HepG2 (cell line): Measurements from ENCODE around the gene DNM3. TPM values are rescaled to one million over a fixed set of nuclear protein-coding genes. Genes with fewer than 3 reads are reported as not detected.

Experiments
- ATAC-seq: fragments of 200-7000 bp; cut with Tn5 transposase; 3 replicates; pipeline ENCODE4 v1.9.1; 2020; ENCODE audit warnings: mild to moderate bottlenecking, moderate library complexity
- BruUV-seq: library from RNA; stranded (reverse); fragments of 400-500 nt; replicated peaks from 2 replicates; lab custom pipeline; 2021; lab: Mats Ljungman, UMichigan
- CTCF ChIA-PET: fragments of 300-600 bp; formaldehyde crosslinking; extraction: SDS; loops from one replicate; lab custom pipeline; 2021; ENCODE audit warnings: low total read pairs, inconsistent platforms, low intra/inter-chr PET ratio; lab: Yijun Ruan, JAX
- POLR2A ChIA-PET: fragments of 350-600 bp; sonication (Branson Sonifier 250); formaldehyde crosslinking; loops from one replicate; lab custom pipeline; 2020; ENCODE audit warnings: antibody characterized with exemption, inconsistent platforms; lab: Yijun Ruan, JAX
- DNase-seq: peaks from one replicate; pipeline ENCODE4 v3.0.0-alpha.2; 2015; ENCODE audit warnings: low spot score
- FAIRE-seq: peaks from 3 replicates; lab custom pipeline; 2011; peaks lifted over from hg19 to GRCh38; lab: Jason Lieb, UNC
- H2AFZ ChIP-seq: one replicate; pipeline ENCODE4 v1.6.1; 2011; ENCODE audit warnings: low read length, inconsistent platforms
- H3K27ac ChIP-seq: fragments of 300-600 bp; 3 replicates; pipeline ENCODE4 v1.8.0; 2011; ENCODE audit warnings: mixed run types, mild to moderate bottlenecking, mixed read lengths, low read length, inconsistent platforms; ENCODE audit not compliant: insufficient read depth; ENCODE audit errors: extremely low read length
- H3K27me3 ChIP-seq, 2 experiments: fragments of 200-600 bp in 1 of 2; 2 replicates in 1 of 2; 3 replicates in 1 of 2; pipeline versions ENCODE4 v1.6.0 to v1.8.0; 2011; ENCODE audit warnings: low read length in 2 of 2, mild to moderate bottlenecking in 2 of 2, moderate library complexity in 2 of 2, inconsistent platforms in 1 of 2; ENCODE audit not compliant: insufficient read depth in 2 of 2, control insufficient read depth in 1 of 2
- H3K36me3 ChIP-seq, 2 experiments: fragments of 200-600 bp in 1 of 2; replicated peaks in 1 of 2; 2 replicates in 1 of 2; 3 replicates in 1 of 2; pipeline versions ENCODE4 v1.5.1 to v1.8.0; 2011; ENCODE audit warnings: low read length in 2 of 2, inconsistent platforms in 1 of 2; ENCODE audit not compliant: insufficient read depth in 2 of 2, control insufficient read depth in 1 of 2
- H3K4me1 ChIP-seq: 2 replicates; pipeline ENCODE4 v1.5.1; 2012; ENCODE audit warnings: low read length, inconsistent platforms; ENCODE audit not compliant: insufficient read depth
- H3K4me2 ChIP-seq: 2 replicates; pipeline ENCODE4 v1.6.0; 2011; ENCODE audit warnings: low read depth, low read length, inconsistent platforms
- H3K4me3 ChIP-seq, 3 experiments: fragments of 200-600 bp in 1 of 3; sonication (generic), shearing (Covaris generic) in 1 of 3; replicated peaks in 1 of 3; 2 replicates each; pipeline ENCODE4 v1.5.1; 2011 to 2016; ENCODE audit warnings: low read length in 3 of 3, inconsistent platforms in 2 of 3, low read depth in 2 of 3, mild to moderate bottlenecking in 2 of 3, control low read depth in 1 of 3, mixed read lengths in 1 of 3; ENCODE audit not compliant: insufficient read depth in 1 of 3
- H3K79me2 ChIP-seq: one replicate; pipeline ENCODE4 v1.6.1; 2011; ENCODE audit warnings: low read length, inconsistent platforms; ENCODE audit not compliant: insufficient read depth
- H3K9ac ChIP-seq: 2 replicates; pipeline ENCODE4 v1.6.0; 2011; ENCODE audit warnings: mild to moderate bottlenecking, low read depth, low read length, inconsistent platforms; ENCODE audit not compliant: insufficient read depth
- H3K9me3 ChIP-seq: 2 replicates; pipeline ENCODE4 v1.5.1; 2012; ENCODE audit warnings: mild to moderate bottlenecking, low read length
- H4K20me1 ChIP-seq: 2 replicates; pipeline ENCODE4 v1.6.0; 2011; ENCODE audit warnings: inconsistent platforms, mild to moderate bottlenecking, low read length, moderate library complexity; ENCODE audit not compliant: insufficient read depth
- BRD4 ChIP-seq: sonication (generic); formaldehyde crosslinking; IDR thresholded peaks from 2 replicates; pipeline ENCODE4 v1.4.0; 2020; ENCODE audit warnings: missing genetic modification reagents
- CBX5 ChIP-seq: sonication (generic); formaldehyde crosslinking; IDR thresholded peaks from 2 replicates; pipeline ENCODE4 v1.4.0; 2020; ENCODE audit warnings: missing genetic modification reagents, borderline replicate concordance
- ESRRA ChIP-seq: sonication (generic); formaldehyde crosslinking; IDR thresholded peaks from 2 replicates; pipeline ENCODE4 v1.5.1; 2020; ENCODE audit warnings: mild to moderate bottlenecking, low read depth, missing genetic modification reagents
- FOXO1 ChIP-seq: sonication (generic); formaldehyde crosslinking; IDR thresholded peaks from 2 replicates; pipeline ENCODE4 v1.4.0; 2020; ENCODE audit warnings: missing genetic modification reagents
- JARID2 ChIP-seq: sonication (generic); formaldehyde crosslinking; IDR thresholded peaks from 2 replicates; pipeline ENCODE4 v1.8.1; 2023; ENCODE audit warnings: missing genetic modification reagents, inconsistent platforms; ENCODE audit not compliant: insufficient replicate concordance
- LCORL ChIP-seq, 2 experiments: fragments of 450-650 bp in 1 of 2; sonication (generic) in 1 of 2; formaldehyde crosslinking in 1 of 2; IDR thresholded peaks; 2 replicates each; pipeline versions ENCODE4 v1.5.0 to v1.6.1; 2017 to 2020; ENCODE audit warnings: antibody characterized with exemption in 1 of 2, missing genetic modification reagents in 1 of 2
- MAFK ChIP-seq, 2 experiments: IDR thresholded peaks in 1 of 2; conservative IDR thresholded peaks in 1 of 2; 2 replicates each; pipeline ENCODE4 v1.6.1; 2011; ENCODE audit warnings: improper control_type of control experiment in 2 of 2, low read length in 2 of 2
- NPAS2 ChIP-seq: sonication (generic); formaldehyde crosslinking; IDR thresholded peaks from 2 replicates; pipeline ENCODE4 v1.8.0; 2022; ENCODE audit warnings: mild to moderate bottlenecking, missing genetic modification reagents, borderline replicate concordance
- NR1H2 ChIP-seq: sonication (generic); formaldehyde crosslinking; IDR thresholded peaks from 2 replicates; pipeline ENCODE4 v1.8.1; 2022; ENCODE audit warnings: low read depth, missing genetic modification reagents, borderline replicate concordance
- SMYD3 ChIP-seq: sonication (generic); formaldehyde crosslinking; IDR thresholded peaks from 2 replicates; pipeline ENCODE4 v1.8.1; 2023; ENCODE audit warnings: mild to moderate bottlenecking, missing genetic modification reagents
- SOX6 ChIP-seq, 2 experiments: fragments of 450-650 bp in 1 of 2; sonication (generic) in 1 of 2; formaldehyde crosslinking in 1 of 2; IDR thresholded peaks; 2 replicates each; pipeline versions ENCODE4 v1.4.0 to v1.6.1; 2017 to 2020; ENCODE audit warnings: antibody characterized with exemption in 1 of 2, mild to moderate bottlenecking in 1 of 2, missing genetic modification reagents in 1 of 2
- ZNF143 ChIP-seq: sonication (generic); formaldehyde crosslinking; IDR thresholded peaks from 2 replicates; pipeline ENCODE4 v1.4.0; 2020; ENCODE audit warnings: missing genetic modification reagents
- ZNF160 ChIP-seq: sonication (generic); formaldehyde crosslinking; IDR thresholded peaks from 2 replicates; pipeline ENCODE4 v1.8.0; 2022; ENCODE audit warnings: mild to moderate bottlenecking, inconsistent platforms, missing genetic modification reagents
- ZNF205 ChIP-seq: IDR thresholded peaks from 2 replicates; pipeline ENCODE4 v1.6.1; 2018; ENCODE audit warnings: missing biosample characterization, missing genetic modification reagents
- ZNF24 ChIP-seq: fragments of 450-650 bp; IDR thresholded peaks from 2 replicates; pipeline ENCODE4 v1.6.1; 2017; ENCODE audit warnings: antibody characterized with exemption, mild to moderate bottlenecking
- ZNF251 ChIP-seq: sonication (generic); formaldehyde crosslinking; IDR thresholded peaks from 2 replicates; pipeline ENCODE4 v1.9.0; 2021; ENCODE audit warnings: mild to moderate bottlenecking, missing genetic modification reagents
- ZNF44 ChIP-seq: sonication (generic); formaldehyde crosslinking; IDR thresholded peaks from 2 replicates; pipeline ENCODE4 v1.5.1; 2020; ENCODE audit warnings: mild to moderate bottlenecking, missing genetic modification reagents
- ZNF513 ChIP-seq: sonication (generic); formaldehyde crosslinking; conservative IDR thresholded peaks from 2 replicates; pipeline ENCODE4 v1.5.0; 2020; ENCODE audit warnings: missing genetic modification reagents
- ZNF644 ChIP-seq: IDR thresholded peaks from 2 replicates; pipeline ENCODE4 v1.6.1; 2016; ENCODE audit warnings: low read depth
- ZNF670 ChIP-seq: sonication (generic); formaldehyde crosslinking; IDR thresholded peaks from 2 replicates; pipeline ENCODE4 v1.8.0; 2022; ENCODE audit warnings: mild to moderate bottlenecking, missing genetic modification reagents, borderline replicate concordance
- WGBS: methylation state at CpG from one replicate; pipeline ENCODE4 v1.1.6; 2017; ENCODE audit warnings: low lambda C conversion rate; 5-methylcytosine and 5-hydroxymethylcytosine counted together
- in situ Hi-C: cut with HindIII; loops from 2 replicates; pipeline ENCODE4 v1.10.0; 2017; ENCODE audit warnings: low pct_unique_long_range_greater_than_20kb; ENCODE audit not compliant: extremely low pct_ligation_motif_present
- intact Hi-C: fragments of 100-400 bp; cut with micrococcal nuclease; formaldehyde crosslinking; loops from one replicate; pipeline ENCODE4 v1.10.0; 2022; ENCODE audit not compliant: unreplicated experiment
- polyA plus RNA-seq, 8 experiments: library from polyadenylated mRNA; depleted of rRNA in 3 of 8; stranded (reverse) in 7 of 8; unstranded in 1 of 8; fragments of >200 nt; fragmentation: Illumina TruSeq in 4 of 8; extraction: Trizol in 4 of 8; gene quantifications; 2 replicates each; pipeline versions ENCODE4 v1.2.1 to v1.2.3, GENCODE V29; 2011 to 2016; ENCODE audit warnings: low read depth in 4 of 8, missing spikeins in 1 of 8, mixed read lengths in 1 of 8; ENCODE audit not compliant: insufficient read depth in 1 of 8
- total RNA-seq, 5 experiments: library from RNA; depleted of rRNA; stranded (reverse); fragments of >200 nt; fragmentation: Illumina TruSeq; extraction: Trizol; gene quantifications; 2 replicates each; pipeline ENCODE4 v1.2.3, GENCODE V29; 2016; ENCODE audit warnings: low read depth in 1 of 5

Gene DNM3
- total and polyA plus RNA-seq, 2 of the 13 experiments (the other 11 are each of a cell fraction or from before 2014, with no cell fraction given), result 0.05 TPM; not detected in 1

DNA sequence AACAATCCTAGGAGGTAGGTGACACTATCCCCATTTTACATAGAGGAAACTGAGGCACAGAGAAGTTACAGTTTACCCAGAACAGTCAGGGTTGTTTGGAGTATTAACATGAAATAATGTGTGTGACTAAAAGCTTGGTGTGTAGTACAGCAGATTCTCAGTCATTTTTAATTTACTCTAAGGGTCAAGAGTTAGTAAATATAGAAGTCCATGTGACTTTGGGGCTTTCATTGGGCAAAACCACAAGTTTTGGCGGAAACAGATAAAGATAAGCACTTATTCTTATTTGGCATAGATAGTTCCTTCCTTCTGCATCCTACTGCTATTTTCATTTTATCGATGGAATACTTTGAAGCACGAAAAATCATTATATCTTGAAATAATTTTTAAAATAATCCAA lies 128.5 kb downstream of the DNM3 start:
- DNase-seq (no peak), ATAC-seq (no peak), FAIRE-seq (no peak)
- in situ Hi-C loops, result no loop called here
- WGBS, result 0% methylated on average over 3 of the region's 3 CpGs
- no peaks in the 10 kb centered on the region for H3K4me1 ChIP-seq
- H3K9ac ChIP-seq, result no peak overlapping the region
- BruUV-seq, result no TSS peak
- no peak overlapping the region for H3K27ac ChIP-seq
- no peak overlapping the region for H2AFZ ChIP-seq
- no peaks in the 10 kb centered on the region for H3K36me3 ChIP-seq
- H3K9me3 ChIP-seq, result no peaks in the 10 kb centered on the region
- no peak overlapping the region for H3K4me2 ChIP-seq
- no peaks in the 10 kb centered on the region for H3K79me2 ChIP-seq
- TF ChIP-seq FOXO1 (no peak), BRD4 (no peak), ZNF644 (CRISPR knock-in tag) (no peak), ZNF251 (CRISPR knock-in tag) (no peak), SOX6 (IDR thresholded peaks at IDR 0.05) (no peak), SOX6 (CRISPR knock-in tag; IDR thresholded peaks at IDR 0.05) (no peak), JARID2 (no peak), SMYD3 (CRISPR knock-in tag) (no peak), MAFK (conservative IDR thresholded peaks at IDR 0.05 in 1 of 2, IDR thresholded peaks at IDR 0.05 in 1 of 2; ENCODE audit: low read length in 2 of 2) (no peak), ZNF513 (CRISPR knock-in tag) (no peak), ZNF160 (CRISPR knock-in tag) (no peak), ZNF24 (no peak), LCORL (IDR thresholded peaks at IDR 0.05) (no peak), LCORL (CRISPR knock-in tag; IDR thresholded peaks at IDR 0.05) (no peak), ZNF44 (CRISPR knock-in tag) (no peak), ZNF143 (CRISPR knock-in tag) (no peak), ZNF670 (CRISPR knock-in tag) (no peak), NR1H2 (CRISPR knock-in tag) (no peak), ESRRA (CRISPR knock-in tag) (no peak), ZNF205 (no peak), NPAS2 (no peak), CBX5 (CRISPR knock-in tag) (no peak)
- TF ChIP-seq, all 625 proteins: peak for 0
- Histone ChIP-seq H4K20me1 (no peaks in the 10 kb centered on the region), H3K4me3 (no peak overlapping the region), H3K27me3 (no peaks in the 10 kb centered on the region)
- ChIA-PET POLR2A (no interaction called here), CTCF (no interaction called here)
- intact Hi-C loops, result no loop called here
